Upper lobe of left lung (tissue), 4 donors: ENCODE results near the gene AKIRIN2.

Source experiments
- POLR2A ChIP-seq, 4 donors: fragments of 450-650 bp; IDR thresholded peaks; one replicate each; pipeline ENCODE4 v1.5.1; 2016 to 2017; ENCODE audit warnings: antibody characterized with exemption in 4 of 4, mild to moderate bottlenecking in 2 of 4
- TF ChIP-seq, protein P1 (sequence below), 6 experiments: fragments of 450-650 bp in 4 of 6; fragments of 200-600 bp in 2 of 6; sonication (generic) in 2 of 6; IDR thresholded peaks; one replicate each; pipeline ENCODE4 v1.5.1; 2016 to 2019; ENCODE audit warnings: antibody characterized with exemption in 6 of 6

DNA sequence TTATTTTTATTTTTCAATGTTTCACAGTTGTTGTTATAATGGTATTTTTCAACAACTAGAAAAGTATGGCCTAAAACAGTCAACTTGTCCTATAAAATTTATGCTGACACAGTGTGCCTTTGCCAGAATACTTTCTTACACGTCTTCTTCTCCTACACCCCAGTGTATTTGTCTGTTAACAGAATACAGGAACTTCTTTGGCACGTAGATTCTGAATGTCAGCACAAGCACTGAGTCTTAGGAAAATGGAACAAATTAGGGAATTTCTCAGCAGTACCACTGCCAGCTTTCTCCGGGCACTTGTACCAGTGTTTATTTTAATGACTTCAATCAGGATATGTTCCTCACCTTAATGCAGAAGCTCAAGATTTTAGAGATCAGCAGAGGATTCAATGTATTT lies 26.7 kb upstream of the AKIRIN2 start:
- TF ChIP-seq POLR2A (IDR thresholded peaks at IDR 0.05), result no peak
- TF ChIP-seq, protein P1, sequence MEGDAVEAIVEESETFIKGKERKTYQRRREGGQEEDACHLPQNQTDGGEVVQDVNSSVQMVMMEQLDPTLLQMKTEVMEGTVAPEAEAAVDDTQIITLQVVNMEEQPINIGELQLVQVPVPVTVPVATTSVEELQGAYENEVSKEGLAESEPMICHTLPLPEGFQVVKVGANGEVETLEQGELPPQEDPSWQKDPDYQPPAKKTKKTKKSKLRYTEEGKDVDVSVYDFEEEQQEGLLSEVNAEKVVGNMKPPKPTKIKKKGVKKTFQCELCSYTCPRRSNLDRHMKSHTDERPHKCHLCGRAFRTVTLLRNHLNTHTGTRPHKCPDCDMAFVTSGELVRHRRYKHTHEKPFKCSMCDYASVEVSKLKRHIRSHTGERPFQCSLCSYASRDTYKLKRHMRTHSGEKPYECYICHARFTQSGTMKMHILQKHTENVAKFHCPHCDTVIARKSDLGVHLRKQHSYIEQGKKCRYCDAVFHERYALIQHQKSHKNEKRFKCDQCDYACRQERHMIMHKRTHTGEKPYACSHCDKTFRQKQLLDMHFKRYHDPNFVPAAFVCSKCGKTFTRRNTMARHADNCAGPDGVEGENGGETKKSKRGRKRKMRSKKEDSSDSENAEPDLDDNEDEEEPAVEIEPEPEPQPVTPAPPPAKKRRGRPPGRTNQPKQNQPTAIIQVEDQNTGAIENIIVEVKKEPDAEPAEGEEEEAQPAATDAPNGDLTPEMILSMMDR (IDR thresholded peaks at IDR 0.05), result no peak
